ENCODE data around the gene CHST7. TPM values are rescaled to one million over a fixed set of nuclear protein-coding genes. Genes with fewer than 3 reads are reported as not detected.

CHST7 gene
- total RNA-seq, 6 experiments from 2014 or later, result 4.8 to 7.1 (median 5.7) TPM

DNA sequence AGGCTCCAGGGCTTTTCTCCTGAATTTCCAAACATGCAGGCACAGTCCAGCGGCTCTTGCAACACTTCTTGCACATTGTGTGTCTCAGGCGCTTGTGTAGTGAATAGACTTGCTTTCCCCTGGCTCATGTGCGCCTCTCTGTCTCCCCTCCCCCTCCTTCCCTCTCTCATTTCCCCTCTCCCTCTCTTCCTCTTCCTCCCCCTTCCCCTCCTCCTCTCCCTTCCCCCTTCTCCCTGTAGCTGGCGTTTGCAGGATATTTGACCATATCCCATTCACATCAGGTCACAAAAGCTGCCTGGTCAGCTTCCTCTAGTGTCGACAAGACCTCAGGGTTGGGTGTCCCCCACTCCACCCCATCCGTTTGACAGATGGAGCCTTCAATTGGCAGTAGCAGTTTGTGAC lies 2.4 kb downstream of the CHST7 start:
- intact Hi-C loops (cut with DNase I), result no loop called here
- DNase-seq (peak; percentile 30 to 68 (median 60)), ATAC-seq (peak; percentile 45 to 59 (median 52))
- no peaks in the 10 kb centered on the region for H3K9me3 ChIP-seq
- H3K27me3 ChIP-seq, result no peaks in the 10 kb centered on the region
- H3K36me3 ChIP-seq, result no peaks in the 10 kb centered on the region
- 27% methylated on average over 6 of the region's 6 CpGs for WGBS (ENCODE audit: insufficient coverage, low coverage, low lambda C conversion rate, missing lambda C conversion rate)
- TF ChIP-seq, protein P1, sequence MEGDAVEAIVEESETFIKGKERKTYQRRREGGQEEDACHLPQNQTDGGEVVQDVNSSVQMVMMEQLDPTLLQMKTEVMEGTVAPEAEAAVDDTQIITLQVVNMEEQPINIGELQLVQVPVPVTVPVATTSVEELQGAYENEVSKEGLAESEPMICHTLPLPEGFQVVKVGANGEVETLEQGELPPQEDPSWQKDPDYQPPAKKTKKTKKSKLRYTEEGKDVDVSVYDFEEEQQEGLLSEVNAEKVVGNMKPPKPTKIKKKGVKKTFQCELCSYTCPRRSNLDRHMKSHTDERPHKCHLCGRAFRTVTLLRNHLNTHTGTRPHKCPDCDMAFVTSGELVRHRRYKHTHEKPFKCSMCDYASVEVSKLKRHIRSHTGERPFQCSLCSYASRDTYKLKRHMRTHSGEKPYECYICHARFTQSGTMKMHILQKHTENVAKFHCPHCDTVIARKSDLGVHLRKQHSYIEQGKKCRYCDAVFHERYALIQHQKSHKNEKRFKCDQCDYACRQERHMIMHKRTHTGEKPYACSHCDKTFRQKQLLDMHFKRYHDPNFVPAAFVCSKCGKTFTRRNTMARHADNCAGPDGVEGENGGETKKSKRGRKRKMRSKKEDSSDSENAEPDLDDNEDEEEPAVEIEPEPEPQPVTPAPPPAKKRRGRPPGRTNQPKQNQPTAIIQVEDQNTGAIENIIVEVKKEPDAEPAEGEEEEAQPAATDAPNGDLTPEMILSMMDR (IDR thresholded peaks at IDR 0.05), result no peak
- TF ChIP-seq POLR2A (IDR thresholded peaks at IDR 0.05), result no peak
- H3K4me1 ChIP-seq, result peaks cover 0 to 3% (median 0%) of the 10 kb centered on the region in 4 donors
- H3K27ac ChIP-seq, result peak overlapping the region in 1 of 3 donors; percentile 33
- peak overlapping the region; percentile 40 to 61 (median 58) for H3K4me3 ChIP-seq

DNA sequence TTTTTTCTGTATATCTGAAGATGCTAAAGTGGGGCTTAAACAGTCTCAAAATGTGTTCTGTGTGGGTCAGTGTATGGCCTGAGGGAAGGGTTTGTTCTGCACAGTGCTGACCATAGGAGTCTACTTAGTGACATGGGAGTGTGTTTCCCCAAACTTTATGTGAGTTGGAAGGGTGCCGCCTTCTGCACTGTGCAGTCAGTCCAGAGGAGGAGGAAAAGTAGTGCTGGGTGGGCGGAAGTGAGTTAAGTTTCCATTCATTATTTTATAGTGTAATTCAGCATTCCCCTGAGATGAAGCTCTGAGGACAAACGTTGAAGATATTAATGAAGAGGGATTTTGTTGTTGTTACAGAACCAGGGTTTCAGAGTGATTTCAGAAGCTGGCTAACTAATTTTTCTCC lies 2.9 kb downstream of the CHST7 start:
- H3K27ac ChIP-seq, result peak overlapping the region in 1 of 3 donors; percentile 33

DNA sequence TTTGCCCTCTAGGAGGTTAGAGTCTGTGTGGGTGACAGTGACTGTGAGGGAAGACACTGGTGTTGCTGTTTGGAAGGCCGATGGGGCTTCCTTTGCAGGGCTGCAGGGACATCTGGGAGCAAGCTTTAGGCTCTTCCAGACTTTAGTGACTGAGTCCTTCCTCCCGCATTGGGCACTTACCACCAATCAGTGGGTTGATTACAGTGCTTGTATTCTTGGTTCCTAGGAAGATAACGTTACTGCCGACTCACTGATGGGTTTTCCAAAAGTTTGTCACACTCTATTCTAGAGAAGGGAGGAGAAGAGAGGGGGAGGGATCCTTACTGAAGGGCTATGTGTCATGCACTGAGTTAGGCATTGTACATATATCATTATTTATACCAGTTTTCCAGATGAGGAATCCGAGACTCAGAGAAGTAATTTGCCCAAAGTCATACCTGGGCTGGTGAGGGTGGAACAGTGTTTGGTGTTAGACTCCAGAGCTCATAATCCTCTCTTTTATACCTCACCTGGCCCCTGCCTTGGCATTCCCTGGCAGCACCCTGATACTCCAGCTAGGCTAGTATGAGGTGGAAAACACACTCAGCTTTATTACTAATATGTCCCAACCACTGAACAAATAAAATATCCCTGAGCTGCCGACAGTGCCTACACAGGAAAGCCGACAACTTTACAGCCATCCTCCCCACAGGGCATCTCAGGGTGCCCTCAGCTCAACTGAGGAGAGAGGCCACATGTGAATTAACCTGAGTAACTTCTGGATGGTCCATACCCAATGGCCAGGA lies 3.8 kb downstream of the CHST7 start:
- ATAC-seq (no peak), DNase-seq (no peak)
- H3K36me3 ChIP-seq, result no peaks in the 10 kb centered on the region
- H3K4me1 ChIP-seq, result peaks cover 0 to 3% (median 0%) of the 10 kb centered on the region in 4 donors
- no peak for TF ChIP-seq POLR2A (IDR thresholded peaks at IDR 0.05)
- TF ChIP-seq, protein P1 (IDR thresholded peaks at IDR 0.05), result no peak
- intact Hi-C loops (cut with DNase I), result no loop called here
- WGBS (ENCODE audit: insufficient coverage, low coverage, low lambda C conversion rate, missing lambda C conversion rate), result 43% methylated on average over 5 of the region's 7 CpGs
- H3K9me3 ChIP-seq, result no peaks in the 10 kb centered on the region
- H3K27me3 ChIP-seq, result no peaks in the 10 kb centered on the region
- no peak overlapping the region for H3K4me3 ChIP-seq
- no peak overlapping the region for H3K27ac ChIP-seq

More for the DNA sequence above, 2.9 kb downstream of the CHST7 start:
- ATAC-seq (peak in 3 of 4 donors; percentile 6 to 20 (median 15)), DNase-seq (no peak)
- no peak for TF ChIP-seq POLR2A (IDR thresholded peaks at IDR 0.05)
- TF ChIP-seq, protein P1 (IDR thresholded peaks at IDR 0.05), result no peak
- Histone ChIP-seq H3K9me3 (no peaks in the 10 kb centered on the region), H3K4me3 (peak overlapping the region in 2 of 3 donors; percentile 58 to 61), H3K36me3 (no peaks in the 10 kb centered on the region), H3K4me1 (peaks cover 0 to 3% (median 0%) of the 10 kb centered on the region in 4 donors), H3K27me3 (no peaks in the 10 kb centered on the region)
- 23% methylated on average over 3 of the region's 3 CpGs for WGBS (ENCODE audit: insufficient coverage, low coverage, low lambda C conversion rate, missing lambda C conversion rate)
- intact Hi-C loops (cut with DNase I), result no loop called here

DNA sequence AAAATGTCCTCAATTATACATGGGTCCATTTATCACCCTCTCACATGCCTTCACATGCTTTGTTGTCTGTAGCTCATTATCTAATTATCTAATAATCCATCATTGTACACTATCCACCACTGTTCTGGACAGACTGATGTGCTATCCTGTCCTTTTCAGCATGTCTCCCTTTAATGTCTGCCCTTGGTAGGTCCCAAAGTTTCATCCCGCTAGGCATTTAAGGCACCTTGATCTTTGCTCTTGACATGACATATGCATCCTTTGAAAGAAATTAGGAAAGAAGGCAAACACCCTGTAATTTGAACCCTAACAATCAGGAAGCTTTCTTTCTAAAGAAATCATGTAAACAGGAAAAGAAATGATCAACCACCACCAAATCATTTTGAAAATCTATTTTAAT lies 5.7 kb downstream of the CHST7 start:
- Histone ChIP-seq H3K9me3 (no peaks in the 10 kb centered on the region), H3K36me3 (no peaks in the 10 kb centered on the region), H3K4me3 (no peak overlapping the region), H3K27ac (no peak overlapping the region), H3K27me3 (no peaks in the 10 kb centered on the region), H3K4me1 (peaks cover 0 to 3% (median 0%) of the 10 kb centered on the region in 4 donors)
- intact Hi-C loops (cut with DNase I), result no loop called here
- DNase-seq, result no peak
- no peak for ATAC-seq
- 50% methylated on average over 1 of the region's 1 CpG for WGBS (ENCODE audit: insufficient coverage, low coverage, low lambda C conversion rate, missing lambda C conversion rate)
- no peak for TF ChIP-seq POLR2A (IDR thresholded peaks at IDR 0.05)
- TF ChIP-seq, protein P1 (IDR thresholded peaks at IDR 0.05), result no peak
